H7 (cell line): ENCODE results near the gene TOM1. TPM values are rescaled to one million over a fixed set of nuclear protein-coding genes. Genes with fewer than 3 reads are reported as not detected.

Source experiments
- DNase-seq: peaks from one replicate; pipeline ENCODE4 v3.0.0; 2012
- H3K27me3 ChIP-seq: 2 replicates; pipeline ENCODE4 v1.6.0; 2011; ENCODE audit warnings: mild to moderate bottlenecking, low read length; ENCODE audit not compliant: control insufficient read depth, insufficient read depth
- H3K36me3 ChIP-seq: replicated peaks from 2 replicates; pipeline ENCODE4 v1.5.1; 2011; ENCODE audit warnings: low read length; ENCODE audit not compliant: control insufficient read depth, insufficient read depth
- H3K4me3 ChIP-seq: 2 replicates; pipeline ENCODE4 v1.5.1; 2011; ENCODE audit warnings: low read depth, mild to moderate bottlenecking, control low read depth, low read length, moderate library complexity; ENCODE audit not compliant: insufficient read depth
- total RNA-seq: library from RNA; depleted of rRNA; stranded (reverse); fragments of >200 nt; shearing (Covaris generic); gene quantifications from 2 replicates; pipeline ENCODE4 v1.2.3, GENCODE V29; 2014

TOM1 gene
- total RNA-seq, 1 experiment from 2014 or later, result 28.1 TPM

- H3K36me3 ChIP-seq, result no peaks in the 10 kb centered on the region; the same call in 1 of the 2 replicates
- no peaks in the 10 kb centered on the region for H3K27me3 ChIP-seq
- H3K4me3 ChIP-seq, result no peak overlapping the region
- peak; percentile 85 for DNase-seq
Measured at GRCh38 chr22:35314161-35314942, 14.7 kb downstream of the TOM1 start.

- DNase-seq, result no peak
- Histone ChIP-seq H3K4me3 (no peak overlapping the region), H3K27me3 (no peaks in the 10 kb centered on the region), H3K36me3 (no peaks in the 10 kb centered on the region; the same call in 1 of the 2 replicates)
Measured at GRCh38 chr22:35315141-35315854, 15.6 kb downstream of the TOM1 start.

- Histone ChIP-seq H3K36me3 (no peaks in the 10 kb centered on the region; the same call in 1 of the 2 replicates), H3K4me3 (no peak overlapping the region), H3K27me3 (no peaks in the 10 kb centered on the region)
- DNase-seq, result no peak
Measured at GRCh38 chr22:35315855-35316745, 16.4 kb downstream of the TOM1 start.

- H3K36me3 ChIP-seq, result no peaks in the 10 kb centered on the region; the same call in 1 of the 2 replicates
- no peak overlapping the region for H3K4me3 ChIP-seq
- no peak for DNase-seq
- no peaks in the 10 kb centered on the region for H3K27me3 ChIP-seq
Measured at GRCh38 chr22:35316751-35317150, 17.1 kb downstream of the TOM1 start.

- Histone ChIP-seq H3K4me3 (no peak overlapping the region), H3K36me3 (no peaks in the 10 kb centered on the region; the same call in 1 of the 2 replicates), H3K27me3 (no peaks in the 10 kb centered on the region)
- DNase-seq, result no peak
Measured at GRCh38 chr22:35317680-35318290, 18.1 kb downstream of the TOM1 start.

- no peaks in the 10 kb centered on the region for H3K27me3 ChIP-seq
- no peak for DNase-seq
- H3K36me3 ChIP-seq, result no peaks in the 10 kb centered on the region; the same call in 1 of the 2 replicates
- no peak overlapping the region for H3K4me3 ChIP-seq
Measured at GRCh38 chr22:35318346-35319215, 18.9 kb downstream of the TOM1 start.

- Histone ChIP-seq H3K27me3 (no peaks in the 10 kb centered on the region), H3K36me3 (peaks cover 3% of the 10 kb centered on the region), H3K4me3 (no peak overlapping the region)
- DNase-seq, result peak; percentile 35
Measured at GRCh38 chr22:35319244-35319985, 19.7 kb downstream of the TOM1 start.

GRCh38 chr22:35322126-35322525 lies 22.4 kb downstream of the TOM1 start:
- Histone ChIP-seq H3K4me3 (no peak overlapping the region), H3K27me3 (no peaks in the 10 kb centered on the region), H3K36me3 (peaks cover 5% of the 10 kb centered on the region)
- no peak for DNase-seq

GRCh38 chr22:35322893-35323292 lies 23.2 kb downstream of the TOM1 start:
- peaks cover 6% of the 10 kb centered on the region for H3K36me3 ChIP-seq
- no peak overlapping the region for H3K4me3 ChIP-seq
- no peak for DNase-seq
- H3K27me3 ChIP-seq, result no peaks in the 10 kb centered on the region

- DNase-seq, result no peak
- no peaks in the 10 kb centered on the region for H3K27me3 ChIP-seq
- H3K4me3 ChIP-seq, result no peak overlapping the region
Measured at GRCh38 chr22:35323305-35323704, 23.6 kb downstream of the TOM1 start.

GRCh38 chr22:35324067-35324466 lies 24.4 kb downstream of the TOM1 start:
- no peak for DNase-seq
- Histone ChIP-seq H3K27me3 (no peaks in the 10 kb centered on the region), H3K4me3 (no peak overlapping the region)

More at GRCh38 chr22:35323305-35323704, 23.6 kb downstream of the TOM1 start:
- peaks cover 6% of the 10 kb centered on the region for H3K36me3 ChIP-seq

GRCh38 chr22:35324762-35325161 lies 25.1 kb downstream of the TOM1 start:
- no peaks in the 10 kb centered on the region for H3K27me3 ChIP-seq
- DNase-seq, result no peak
- no peak overlapping the region for H3K4me3 ChIP-seq
- H3K36me3 ChIP-seq, result peaks cover 6% of the 10 kb centered on the region

More at GRCh38 chr22:35324067-35324466, 24.4 kb downstream of the TOM1 start:
- H3K36me3 ChIP-seq, result peaks cover 6% of the 10 kb centered on the region

GRCh38 chr22:35325209-35325608 lies 25.5 kb downstream of the TOM1 start:
- no peaks in the 10 kb centered on the region for H3K27me3 ChIP-seq
- no peak overlapping the region for H3K4me3 ChIP-seq
- DNase-seq, result no peak
- H3K36me3 ChIP-seq, result peaks cover 6% of the 10 kb centered on the region
